Measurements from ENCODE around the gene YJEFN3.

DNA sequence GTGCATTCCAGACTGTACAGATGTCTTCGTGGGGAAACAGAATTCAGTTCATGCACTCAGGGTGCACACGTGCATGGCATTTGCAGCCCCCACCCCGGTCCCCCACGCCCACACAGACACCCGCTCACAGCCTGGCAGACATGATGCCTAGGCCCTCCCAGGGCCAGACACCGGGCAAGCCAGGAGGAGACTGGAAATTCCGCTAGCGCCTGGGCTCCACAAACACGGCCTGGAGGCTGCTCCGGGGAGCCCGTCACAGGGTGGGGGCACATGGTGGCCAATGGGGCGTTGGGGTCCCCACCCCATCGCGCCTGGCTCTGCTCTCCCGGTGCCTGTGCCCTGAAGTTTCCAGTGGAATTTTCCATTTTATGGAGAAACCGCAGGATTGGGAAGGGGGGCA lies 12.9 kb downstream of the YJEFN3 start:
- TF ChIP-seq NRF1 (conservative IDR thresholded peaks at IDR 0.05; ENCODE audit: low read depth, low read length) = no peak
- TF ChIP-seq, protein P1, sequence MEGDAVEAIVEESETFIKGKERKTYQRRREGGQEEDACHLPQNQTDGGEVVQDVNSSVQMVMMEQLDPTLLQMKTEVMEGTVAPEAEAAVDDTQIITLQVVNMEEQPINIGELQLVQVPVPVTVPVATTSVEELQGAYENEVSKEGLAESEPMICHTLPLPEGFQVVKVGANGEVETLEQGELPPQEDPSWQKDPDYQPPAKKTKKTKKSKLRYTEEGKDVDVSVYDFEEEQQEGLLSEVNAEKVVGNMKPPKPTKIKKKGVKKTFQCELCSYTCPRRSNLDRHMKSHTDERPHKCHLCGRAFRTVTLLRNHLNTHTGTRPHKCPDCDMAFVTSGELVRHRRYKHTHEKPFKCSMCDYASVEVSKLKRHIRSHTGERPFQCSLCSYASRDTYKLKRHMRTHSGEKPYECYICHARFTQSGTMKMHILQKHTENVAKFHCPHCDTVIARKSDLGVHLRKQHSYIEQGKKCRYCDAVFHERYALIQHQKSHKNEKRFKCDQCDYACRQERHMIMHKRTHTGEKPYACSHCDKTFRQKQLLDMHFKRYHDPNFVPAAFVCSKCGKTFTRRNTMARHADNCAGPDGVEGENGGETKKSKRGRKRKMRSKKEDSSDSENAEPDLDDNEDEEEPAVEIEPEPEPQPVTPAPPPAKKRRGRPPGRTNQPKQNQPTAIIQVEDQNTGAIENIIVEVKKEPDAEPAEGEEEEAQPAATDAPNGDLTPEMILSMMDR (IDR thresholded peaks at IDR 0.05 in 2 of 3, conservative IDR thresholded peaks at IDR 0.05 in 1 of 3; ENCODE audit: control insufficient read depth in 2 of 3, extremely low read depth in 1 of 3, insufficient read depth in 1 of 3, low read depth in 3 of 3, low read length in 3 of 3) = no peak
- TF ChIP-seq ESRRA (IDR thresholded peaks at IDR 0.05; ENCODE audit: low read length) = no peak
- no peak for TF ChIP-seq NBN (IDR thresholded peaks at IDR 0.05)
- no peak for TF ChIP-seq NR2C2 (IDR thresholded peaks at IDR 0.05; ENCODE audit: borderline replicate concordance, control insufficient read depth, insufficient read length, low read depth)
- no peak for TF ChIP-seq POU2F2 (IDR thresholded peaks at IDR 0.05; ENCODE audit: borderline replicate concordance, low read depth, low read length)
- no peak for TF ChIP-seq EP300 (IDR thresholded peaks at IDR 0.05; ENCODE audit: borderline replicate concordance in 1 of 2, control insufficient read depth in 1 of 2, low read depth in 2 of 2, low read length in 2 of 2)
- no peak for TF ChIP-seq TAF1 (IDR thresholded peaks at IDR 0.05; ENCODE audit: borderline replicate concordance, low read depth, low read length)
- no peak for TF ChIP-seq YY1 (IDR thresholded peaks at IDR 0.05; ENCODE audit: low read depth, low read length)
- TF ChIP-seq TBL1XR1 (IDR thresholded peaks at IDR 0.05; ENCODE audit: low read depth, low read length) = no peak
- no peak for TF ChIP-seq EED (IDR thresholded peaks at IDR 0.05; ENCODE audit: low read depth)
- TF ChIP-seq NR2C1 (IDR thresholded peaks at IDR 0.05) = no peak
- TF ChIP-seq, protein P2, sequence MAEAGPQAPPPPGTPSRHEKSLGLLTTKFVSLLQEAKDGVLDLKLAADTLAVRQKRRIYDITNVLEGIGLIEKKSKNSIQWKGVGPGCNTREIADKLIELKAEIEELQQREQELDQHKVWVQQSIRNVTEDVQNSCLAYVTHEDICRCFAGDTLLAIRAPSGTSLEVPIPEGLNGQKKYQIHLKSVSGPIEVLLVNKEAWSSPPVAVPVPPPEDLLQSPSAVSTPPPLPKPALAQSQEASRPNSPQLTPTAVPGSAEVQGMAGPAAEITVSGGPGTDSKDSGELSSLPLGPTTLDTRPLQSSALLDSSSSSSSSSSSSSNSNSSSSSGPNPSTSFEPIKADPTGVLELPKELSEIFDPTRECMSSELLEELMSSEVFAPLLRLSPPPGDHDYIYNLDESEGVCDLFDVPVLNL (IDR thresholded peaks at IDR 0.05; ENCODE audit: low read depth, low read length) = no peak
- no peak for TF ChIP-seq SRF (IDR thresholded peaks at IDR 0.05; ENCODE audit: low read depth in 2 of 2, low read length in 2 of 2)

Measured in GM12878 (cell line).